Adrenal gland (tissue), 5 donors: ENCODE measurements around the gene LRP8.

ENCODE experiments used
- POLR2A ChIP-seq, 2 donors: fragments of 450-650 bp; IDR thresholded peaks; one replicate each; pipeline ENCODE4 v1.6.1; 2017; ENCODE audit warnings: antibody characterized with exemption in 2 of 2, mild to moderate bottlenecking in 2 of 2, moderate library complexity in 1 of 2
- TF ChIP-seq, protein P1 (sequence below), 6 experiments: fragments of 450-650 bp in 4 of 6; fragments of 200-600 bp in 2 of 6; sonication (generic) in 1 of 6; IDR thresholded peaks; 1 replicate in 5 of 6; 2 replicates in 1 of 6; pipeline versions ENCODE4 v1.5.1 to v1.8.0; 2016 to 2021; ENCODE audit warnings: antibody characterized with exemption in 6 of 6, mild to moderate bottlenecking in 2 of 6, moderate library complexity in 1 of 6
- donor health status: DM: no; HTN: no; CAD: no.

DNA sequence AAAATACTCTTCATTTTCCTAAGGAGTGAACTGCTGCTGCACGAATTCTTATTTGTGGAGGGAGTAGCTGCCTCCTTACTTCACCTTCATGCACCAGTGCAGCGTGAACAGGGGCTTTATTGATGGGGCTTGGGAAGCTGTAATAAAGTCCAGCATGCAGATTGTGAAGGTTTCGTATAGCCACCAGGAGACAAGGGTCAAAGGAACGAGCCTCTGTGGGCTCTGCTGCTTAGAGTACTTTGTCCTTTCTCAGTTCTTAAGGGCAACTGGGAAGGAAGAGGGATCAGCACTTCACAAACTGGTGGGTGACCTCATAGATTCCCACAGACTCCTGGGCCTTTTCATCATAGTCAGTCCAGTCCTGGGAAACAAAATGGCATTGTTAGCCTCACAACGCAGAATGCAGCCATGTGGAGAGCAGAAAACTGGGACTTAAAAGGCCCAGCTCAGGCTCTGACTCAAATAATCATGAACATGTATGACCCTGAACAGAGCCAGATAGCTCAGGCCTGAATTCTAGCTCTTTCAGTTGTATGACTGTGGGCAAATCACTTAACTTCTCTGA is 113.4 kb downstream of the LRP8 start:
- TF ChIP-seq, protein P1, sequence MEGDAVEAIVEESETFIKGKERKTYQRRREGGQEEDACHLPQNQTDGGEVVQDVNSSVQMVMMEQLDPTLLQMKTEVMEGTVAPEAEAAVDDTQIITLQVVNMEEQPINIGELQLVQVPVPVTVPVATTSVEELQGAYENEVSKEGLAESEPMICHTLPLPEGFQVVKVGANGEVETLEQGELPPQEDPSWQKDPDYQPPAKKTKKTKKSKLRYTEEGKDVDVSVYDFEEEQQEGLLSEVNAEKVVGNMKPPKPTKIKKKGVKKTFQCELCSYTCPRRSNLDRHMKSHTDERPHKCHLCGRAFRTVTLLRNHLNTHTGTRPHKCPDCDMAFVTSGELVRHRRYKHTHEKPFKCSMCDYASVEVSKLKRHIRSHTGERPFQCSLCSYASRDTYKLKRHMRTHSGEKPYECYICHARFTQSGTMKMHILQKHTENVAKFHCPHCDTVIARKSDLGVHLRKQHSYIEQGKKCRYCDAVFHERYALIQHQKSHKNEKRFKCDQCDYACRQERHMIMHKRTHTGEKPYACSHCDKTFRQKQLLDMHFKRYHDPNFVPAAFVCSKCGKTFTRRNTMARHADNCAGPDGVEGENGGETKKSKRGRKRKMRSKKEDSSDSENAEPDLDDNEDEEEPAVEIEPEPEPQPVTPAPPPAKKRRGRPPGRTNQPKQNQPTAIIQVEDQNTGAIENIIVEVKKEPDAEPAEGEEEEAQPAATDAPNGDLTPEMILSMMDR (IDR thresholded peaks at IDR 0.05), result no peak
- TF ChIP-seq POLR2A (IDR thresholded peaks at IDR 0.05), result no peak
